ENCODE results near the gene R3HDM4. TPM values are rescaled to one million over a fixed set of nuclear protein-coding genes. Genes with fewer than 3 reads are reported as not detected.

The R3HDM4 gene
- total and polyA plus RNA-seq, 9 of the 15 experiments (the other 6 are each of a cell fraction or from before 2014, with no cell fraction given) = 3.2 to 154 (median 59.0) TPM

DNA sequence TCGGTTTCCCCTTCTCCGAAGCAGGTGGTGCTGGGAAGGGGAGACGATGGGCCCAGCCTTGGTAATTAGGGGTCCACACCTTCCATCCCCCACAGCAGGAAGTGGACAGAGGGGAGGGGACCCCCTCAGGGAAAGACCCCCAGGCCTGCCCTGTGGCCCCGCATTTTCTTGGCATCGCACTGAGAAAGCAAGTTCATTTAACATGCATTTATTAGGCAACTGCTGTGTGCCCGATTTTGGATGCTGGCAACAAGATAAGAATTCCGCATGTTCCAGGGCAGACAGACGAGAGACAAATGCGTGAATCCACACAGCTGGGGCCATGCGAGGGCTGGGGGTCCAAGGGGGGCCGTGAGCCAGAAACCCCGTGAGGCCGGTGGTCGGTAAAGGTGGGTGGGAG is 41.3 kb upstream of the R3HDM4 start (continued):
- TF ChIP-seq TEAD4 (IDR thresholded peaks at IDR 0.05; ENCODE audit: low read length) (no peak), TEAD4 (CRISPR knock-in tag; IDR thresholded peaks at IDR 0.05; ENCODE audit: borderline replicate concordance) (0 out of 2 replicates have a peak, but pooled peaks have one; percentile 47), ZNF766 (CRISPR knock-in tag; conservative IDR thresholded peaks at IDR 0.05) (no peak), KLF13 (tag; IDR thresholded peaks at IDR 0.05; ENCODE audit: borderline replicate concordance, low read depth) (0 out of 2 replicates have a peak, but pooled peaks have one; percentile 14), PCBP2 (IDR thresholded peaks at IDR 0.05; ENCODE audit: low read depth, low read length, poor library complexity, severe bottlenecking) (no peak), ZNF561 (CRISPR knock-in tag; conservative IDR thresholded peaks at IDR 0.05) (no peak), BCOR (IDR thresholded peaks at IDR 0.05) (peak; percentile 50; the same call in 1 of the 2 replicates), CBFA2T2 (conservative IDR thresholded peaks at IDR 0.05) (no peak), OTX1 (CRISPR knock-in tag; IDR thresholded peaks at IDR 0.05) (no peak), FOSL1 (tag; conservative IDR thresholded peaks at IDR 0.05) (no peak), DACH1 (IDR thresholded peaks at IDR 0.05; ENCODE audit: partially characterized antibody) (peak; percentile 34), GTF2A2 (tag; IDR thresholded peaks at IDR 0.05) (no peak)

All from K562 (cell line).